Naive thymus-derived CD8-positive, alpha-beta T cell (primary cell): ENCODE data around the gene C5. TPM values are rescaled to one million over a fixed set of nuclear protein-coding genes. Genes with fewer than 3 reads are reported as not detected.
A peak's percentile ranks its signal among the peaks of the same experiment; 100 is the strongest.

Experiments used
- ATAC-seq, 2 donors: fragments of 150-1000 bp; cut with Tn5 transposase in 1 of 2; sonication (Bioruptor Pico), chemical (Tn5 transposase) in 1 of 2; 1 replicate in 1 of 2; 2 replicates in 1 of 2; pipeline ENCODE4 v1.10.0; 2021; ENCODE audit warnings: mild to moderate bottlenecking in 2 of 2, moderate library complexity in 2 of 2
- POLR2A ChIA-PET: fragments of 350-600 bp; sonication (Branson Sonifier 250); formaldehyde crosslinking; loops from one replicate; lab custom pipeline; 2021; ENCODE audit warnings: antibody characterized with exemption; lab: Charles Lee
- DNase-seq, 10 donors: peaks; one replicate each; pipeline versions ENCODE4 v3.0.0 to v3.0.0-alpha.2; 2020 to 2022
- H3K27ac Mint-ChIP-seq, 10 donors: one replicate each; pipeline ENCODE4 v1.8.0; 2020 to 2022; ENCODE audit warnings: mild to moderate bottlenecking in 10 of 10, mixed read lengths in 10 of 10, moderate library complexity in 4 of 10, inconsistent platforms in 1 of 10
- H3K27me3 Mint-ChIP-seq, 5 donors: one replicate each; pipeline ENCODE4 v1.8.0; 2021 to 2022; ENCODE audit warnings: mixed read lengths in 5 of 5
- H3K36me3 Mint-ChIP-seq, 3 donors: one replicate each; pipeline ENCODE4 v1.8.0; 2020 to 2022; ENCODE audit warnings: mixed read lengths in 3 of 3, mild to moderate bottlenecking in 2 of 3, inconsistent platforms in 1 of 3
- H3K4me1 Mint-ChIP-seq, 4 donors: one replicate each; pipeline ENCODE4 v1.8.0; 2021 to 2022; ENCODE audit warnings: mixed read lengths in 4 of 4
- H3K4me3 Mint-ChIP-seq, 10 donors: one replicate each; pipeline ENCODE4 v1.8.0; 2020 to 2022; ENCODE audit warnings: mild to moderate bottlenecking in 10 of 10, mixed read lengths in 10 of 10, moderate library complexity in 6 of 10, inconsistent platforms in 1 of 10
- H3K9me3 Mint-ChIP-seq, 9 donors: one replicate each; pipeline ENCODE4 v1.8.0; 2020 to 2022; ENCODE audit warnings: mixed read lengths in 9 of 9, mild to moderate bottlenecking in 3 of 9, inconsistent platforms in 1 of 9, moderate library complexity in 1 of 9
- polyA plus RNA-seq, 3 donors: library from polyadenylated mRNA; unstranded; fragments of 300-500 nt; fragmentation: Illumina TruSeq; gene quantifications; one replicate each; pipeline ENCODE4 v1.2.3, GENCODE V29; 2021
- total RNA-seq, 8 experiments: library from RNA in 2 of 8; stranded (reverse) in 2 of 8; gene quantifications; one replicate each; pipeline ENCODE4 v1.2.3 and lab custom pipeline; 2021 to 2026

Gene C5
- total and polyA plus RNA-seq, 5 experiments from 2014 or later, result 0.32 to 1.1 (median 0.86) TPM; not detected in 1

GRCh38 chr9:120935383-120935857 is 114.7 kb downstream of the C5 start:
- no peak for ATAC-seq
- Mint-ChIP-seq H3K9me3 (no peaks in the 10 kb centered on the region), H3K27me3 (no peaks in the 10 kb centered on the region), H3K27ac (peak overlapping the region; percentile 91 to 100 (median 99)), H3K4me3 (peak overlapping the region in 9 of 10 donors; percentile 22 to 73 (median 64)), H3K36me3 (no peaks in the 10 kb centered on the region), H3K4me1 (peaks cover 38 to 71% (median 68%) of the 10 kb centered on the region in 4 donors)
- POLR2A ChIA-PET, result interaction anchor here (0.6 to 37.3 kb wide), 6 partner anchors 31 to 142 kb away, joined by 3 to 1842 read pairs (median 6); partner anchors contain the start of genes FBXW2, PHF19, PSMD5 and TRAF1
- DNase-seq, result peak in 1 of 10 donors; percentile 42

GRCh38 chr9:120934281-120934680 is 115.8 kb downstream of the C5 start:
- Mint-ChIP-seq H3K9me3 (no peaks in the 10 kb centered on the region), H3K27me3 (no peaks in the 10 kb centered on the region), H3K4me1 (peaks cover 42 to 83% (median 79%) of the 10 kb centered on the region in 4 donors), H3K36me3 (no peaks in the 10 kb centered on the region), H3K27ac (peak overlapping the region; percentile 95 to 100 (median 100)), H3K4me3 (peak overlapping the region in 6 of 10 donors; percentile 19 to 42 (median 32))
- DNase-seq (no peak), ATAC-seq (no peak)
- POLR2A ChIA-PET, result interaction anchor here (1.1 to 37.3 kb wide), 4 partner anchors 30 to 141 kb away, joined by 3 to 1842 read pairs (median 292); partner anchors contain the start of genes FBXW2, PHF19, PSMD5 and TRAF1

- DNase-seq (no peak), ATAC-seq (no peak)
- Mint-ChIP-seq H3K36me3 (no peaks in the 10 kb centered on the region), H3K4me3 (peak overlapping the region in 3 of 10 donors; percentile 3 to 55 (median 8)), H3K27me3 (no peaks in the 10 kb centered on the region), H3K27ac (peak overlapping the region; percentile 95 to 100 (median 100)), H3K9me3 (no peaks in the 10 kb centered on the region), H3K4me1 (peaks cover 42 to 85% (median 82%) of the 10 kb centered on the region in 4 donors)
- POLR2A ChIA-PET, result interaction anchor here (1.1 to 37.3 kb wide), 4 partner anchors 29 to 141 kb away, joined by 3 to 1842 read pairs (median 292); partner anchors contain the start of genes FBXW2, PHF19, PSMD5 and TRAF1
These were observed 116.6 kb downstream of the C5 start for GRCh38 chr9:120933310-120934055.

- Mint-ChIP-seq H3K4me1 (peaks cover 51 to 92% (median 86%) of the 10 kb centered on the region in 4 donors), H3K4me3 (peak overlapping the region; percentile 47 to 94 (median 80)), H3K27ac (peak overlapping the region; percentile 95 to 100 (median 100)), H3K27me3 (no peaks in the 10 kb centered on the region), H3K9me3 (no peaks in the 10 kb centered on the region), H3K36me3 (no peaks in the 10 kb centered on the region)
- POLR2A ChIA-PET, result interaction anchor here (0.6 to 37.3 kb wide), 7 partner anchors 27 to 189 kb away, joined by 3 to 1842 read pairs (median 4); partner anchors contain the start of genes FBXW2, PHF19 and TRAF1
- ATAC-seq, result no peak
- DNase-seq, result no peak
These were observed 117.8 kb downstream of the C5 start for GRCh38 chr9:120932086-120932823.

GRCh38 chr9:120931231-120932085 is 118.6 kb downstream of the C5 start:
- ATAC-seq, result peak; percentile 55 to 68

GRCh38 chr9:120929229-120929791 is 120.8 kb downstream of the C5 start:
- Mint-ChIP-seq H3K4me1 (peaks cover 44 to 90% (median 85%) of the 10 kb centered on the region in 4 donors), H3K27ac (peak overlapping the region; percentile 95 to 100 (median 98))
- no peak for ATAC-seq

More at GRCh38 chr9:120931231-120932085, 118.6 kb downstream of the C5 start:
- Mint-ChIP-seq H3K36me3 (no peaks in the 10 kb centered on the region), H3K9me3 (no peaks in the 10 kb centered on the region), H3K27ac (peak overlapping the region; percentile 95 to 100 (median 100)), H3K4me3 (peak overlapping the region; percentile 69 to 94 (median 80)), H3K27me3 (no peaks in the 10 kb centered on the region), H3K4me1 (peaks cover 50 to 92% (median 86%) of the 10 kb centered on the region in 4 donors)
- POLR2A ChIA-PET, result interaction anchor here (0.6 to 37.3 kb wide), 10 partner anchors 8 to 1959 kb away, joined by 3 to 1842 read pairs (median 4); partner anchors contain the start of genes FBXW2, PHF19, PSMD5 and TRAF1
- peak; percentile 37 to 86 (median 66) for DNase-seq

GRCh38 chr9:120928483-120929228 is 121.4 kb downstream of the C5 start:
- DNase-seq (peak; percentile 49 to 85 (median 72)), ATAC-seq (peak; percentile 48 to 52)
- H3K9me3 Mint-ChIP-seq, result no peaks in the 10 kb centered on the region
- H3K27ac Mint-ChIP-seq, result peak overlapping the region; percentile 95 to 100 (median 98)
- peak overlapping the region; percentile 92 to 97 (median 94) for H3K4me3 Mint-ChIP-seq
- H3K36me3 Mint-ChIP-seq, result peaks cover 0 to 12% (median 7%) of the 10 kb centered on the region in 3 donors
- POLR2A ChIA-PET, result interaction anchor here (0.5 to 37.3 kb wide), 12 partner anchors 9 to 273 kb away, joined by 3 to 1842 read pairs (median 4); partner anchors contain the start of genes CNTRL, FBXW2, PHF19 and PSMD5
- H3K4me1 Mint-ChIP-seq, result peaks cover 45 to 90% (median 85%) of the 10 kb centered on the region in 4 donors
- no peaks in the 10 kb centered on the region for H3K27me3 Mint-ChIP-seq

More at GRCh38 chr9:120929229-120929791, 120.8 kb downstream of the C5 start:
- POLR2A ChIA-PET, result interaction anchor here (0.9 to 37.3 kb wide), 11 partner anchors 8 to 273 kb away, joined by 3 to 1842 read pairs (median 5); partner anchors contain the start of genes CNTRL, FBXW2, PHF19 and PSMD5
- Mint-ChIP-seq H3K36me3 (peaks cover 0 to 7% (median under 1%) of the 10 kb centered on the region in 3 donors), H3K27me3 (no peaks in the 10 kb centered on the region), H3K9me3 (no peaks in the 10 kb centered on the region), H3K4me3 (peak overlapping the region; percentile 73 to 94 (median 82))
- no peak for DNase-seq

GRCh38 chr9:120928015-120928482 is 122.0 kb downstream of the C5 start:
- H3K9me3 Mint-ChIP-seq, result no peaks in the 10 kb centered on the region
- peak overlapping the region; percentile 92 to 97 (median 94) for H3K4me3 Mint-ChIP-seq
- POLR2A ChIA-PET, result interaction anchor here (3.5 to 37.3 kb wide), 3 partner anchors 23 to 84 kb away, joined by 18 to 1842 read pairs (median 580); partner anchors contain the start of genes PHF19, PSMD5 and TRAF1
- H3K27me3 Mint-ChIP-seq, result no peaks in the 10 kb centered on the region
- DNase-seq, result peak in 2 of 10 donors; percentile 37 to 54
- H3K27ac Mint-ChIP-seq, result peak overlapping the region; percentile 95 to 100 (median 98)
- peaks cover 0 to 15% (median 13%) of the 10 kb centered on the region in 3 donors for H3K36me3 Mint-ChIP-seq
- ATAC-seq, result peak in 1 of 2 donors; percentile 0
- peaks cover 42 to 90% (median 83%) of the 10 kb centered on the region in 4 donors for H3K4me1 Mint-ChIP-seq

GRCh38 chr9:120927269-120928014 is 122.6 kb downstream of the C5 start:
- Mint-ChIP-seq H3K4me1 (peaks cover 43 to 90% (median 86%) of the 10 kb centered on the region in 4 donors), H3K4me3 (peak overlapping the region; percentile 92 to 97 (median 94)), H3K27ac (peak overlapping the region; percentile 95 to 100 (median 98)), H3K36me3 (peaks cover 0 to 20% (median 19%) of the 10 kb centered on the region in 3 donors), H3K27me3 (no peaks in the 10 kb centered on the region), H3K9me3 (no peaks in the 10 kb centered on the region)
- ATAC-seq (no peak), DNase-seq (no peak)
- POLR2A ChIA-PET, result interaction anchor here (2.5 to 45.2 kb wide), 5 partner anchors 3 to 134 kb away, joined by 6 to 1842 read pairs (median 580); partner anchors contain the start of genes FBXW2, PHF19, PSMD5 and TRAF1
